ENCODE data around the gene GMIP.
A peak's percentile ranks its signal among the peaks of the same experiment; 100 is the strongest.

GMIP gene

GRCh38 chr19:19645233-19645870, 1.9 kb upstream of the GMIP start:
- ATAC-seq (ENCODE audit: insufficient read depth, low read depth) (no peak), DNase-seq (no peak)
- no peak overlapping the region for H2AFZ ChIP-seq (ENCODE audit: low read depth, low read length)
- H3K4me1 ChIP-seq (ENCODE audit: insufficient read depth, low read length): peaks cover 22% of the 10 kb centered on the region
- peaks cover 58% of the 10 kb centered on the region for H3K36me3 ChIP-seq (ENCODE audit: insufficient read depth, low read length)
- TF ChIP-seq EZH2 (IDR thresholded peaks at IDR 0.05; ENCODE audit: borderline replicate concordance, low read depth, low read length, severe bottlenecking) (no peak), CTCF (IDR thresholded peaks at IDR 0.05; ENCODE audit: borderline replicate concordance, extremely low read depth, low read length, poor library complexity, severe bottlenecking) (no peak)
- no peak overlapping the region; the same call in 1 of the 2 replicates for H3K27ac ChIP-seq (ENCODE audit: low read length)
- H3K9me3 ChIP-seq (ENCODE audit: insufficient read depth, low read length, severe bottlenecking): no peaks in the 10 kb centered on the region
- no peak overlapping the region for H3K4me3 ChIP-seq (ENCODE audit: low read depth in 1 of 2, low read length in 2 of 2)
- H3K4me2 ChIP-seq (ENCODE audit: insufficient read depth, low read length): no peak overlapping the region
- no peak overlapping the region for H3K9ac ChIP-seq (ENCODE audit: low read depth, low read length)
- no peaks in the 10 kb centered on the region for H3K27me3 ChIP-seq (ENCODE audit: insufficient read depth, low read length, poor library complexity)
- peaks cover 18% of the 10 kb centered on the region for H3K79me2 ChIP-seq (ENCODE audit: insufficient read depth, low read length)
- H4K20me1 ChIP-seq (ENCODE audit: insufficient read depth, low read length): peaks cover 14% of the 10 kb centered on the region

GRCh38 chr19:19644054-19644388, 564 bp upstream of the GMIP start:
- Histone ChIP-seq H2AFZ (ENCODE audit: low read depth, low read length) (no peak overlapping the region; the same call in 1 of the 2 replicates), H3K79me2 (ENCODE audit: insufficient read depth, low read length) (peaks cover 18% of the 10 kb centered on the region), H3K4me1 (ENCODE audit: insufficient read depth, low read length) (peaks cover 22% of the 10 kb centered on the region), H3K9ac (ENCODE audit: low read depth, low read length) (peak overlapping the region; percentile 95), H3K4me3 (ENCODE audit: low read depth in 1 of 2, low read length in 2 of 2) (peak overlapping the region; percentile 93 to 98; a peak in 3 of 4 replicates), H3K27ac (ENCODE audit: low read length) (peak overlapping the region; percentile 95), H3K36me3 (ENCODE audit: insufficient read depth, low read length) (peaks cover 53% of the 10 kb centered on the region), H3K27me3 (ENCODE audit: insufficient read depth, low read length, poor library complexity) (no peaks in the 10 kb centered on the region), H4K20me1 (ENCODE audit: insufficient read depth, low read length) (peaks cover 10% of the 10 kb centered on the region; the same call in 1 of the 2 replicates), H3K4me2 (ENCODE audit: insufficient read depth, low read length) (peak overlapping the region; percentile 98), H3K9me3 (ENCODE audit: insufficient read depth, low read length, severe bottlenecking) (no peaks in the 10 kb centered on the region)
- no peak for TF ChIP-seq EZH2 (IDR thresholded peaks at IDR 0.05; ENCODE audit: borderline replicate concordance, low read depth, low read length, severe bottlenecking)
- no peak for TF ChIP-seq CTCF (IDR thresholded peaks at IDR 0.05; ENCODE audit: borderline replicate concordance, extremely low read depth, low read length, poor library complexity, severe bottlenecking)
- no peak for DNase-seq
- no peak for ATAC-seq (ENCODE audit: insufficient read depth, low read depth)

DNA sequence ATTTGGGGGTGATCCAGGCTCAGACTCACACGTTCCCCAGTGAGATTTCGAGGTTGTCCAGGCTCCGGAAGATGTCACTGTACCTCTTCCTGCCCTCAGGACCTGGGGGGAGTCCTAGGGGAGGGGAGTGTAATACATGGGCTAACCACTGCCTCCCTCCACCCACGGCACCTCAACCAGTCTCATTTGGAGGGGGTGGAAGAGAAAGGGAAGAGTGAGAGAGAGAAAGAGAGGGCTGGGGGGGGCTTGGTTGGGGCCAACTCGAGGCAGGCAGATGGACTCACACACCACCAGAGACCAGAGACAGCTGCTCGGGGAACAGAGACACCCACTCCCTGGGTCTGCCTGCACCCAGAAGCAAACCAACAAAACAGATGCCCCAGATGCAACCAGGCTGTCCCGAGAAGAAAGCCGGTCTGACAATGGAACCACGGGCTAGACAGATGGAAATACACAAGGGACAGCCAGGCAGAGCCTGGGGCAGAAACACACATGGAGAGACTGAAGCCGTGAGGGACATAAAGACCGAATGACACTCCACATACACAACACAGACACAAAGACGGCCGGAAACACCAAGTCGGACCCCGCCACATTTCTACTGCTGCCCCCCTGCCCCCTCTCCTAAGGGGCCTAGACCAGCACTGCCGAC, 825 bp downstream of the GMIP start:
- Histone ChIP-seq H3K27ac (ENCODE audit: low read length) (peak overlapping the region; percentile 95), H3K4me3 (ENCODE audit: low read depth in 1 of 2, low read length in 2 of 2) (peak overlapping the region; percentile 93 to 98; a peak in 3 of 4 replicates), H3K9ac (ENCODE audit: low read depth, low read length) (peak overlapping the region; percentile 95), H4K20me1 (ENCODE audit: insufficient read depth, low read length) (peaks cover 10% of the 10 kb centered on the region; the same call in 1 of the 2 replicates), H3K36me3 (ENCODE audit: insufficient read depth, low read length) (peaks cover 52% of the 10 kb centered on the region), H3K79me2 (ENCODE audit: insufficient read depth, low read length) (peaks cover 18% of the 10 kb centered on the region), H3K9me3 (ENCODE audit: insufficient read depth, low read length, severe bottlenecking) (no peaks in the 10 kb centered on the region), H3K4me2 (ENCODE audit: insufficient read depth, low read length) (peak overlapping the region; percentile 98), H3K27me3 (ENCODE audit: insufficient read depth, low read length, poor library complexity) (no peaks in the 10 kb centered on the region), H3K4me1 (ENCODE audit: insufficient read depth, low read length) (peaks cover 22% of the 10 kb centered on the region), H2AFZ (ENCODE audit: low read depth, low read length) (peak overlapping the region; percentile 86)
- DNase-seq (peak; percentile 48), ATAC-seq (ENCODE audit: insufficient read depth, low read depth) (peak; percentile 23)
- TF ChIP-seq CTCF (IDR thresholded peaks at IDR 0.05; ENCODE audit: borderline replicate concordance, extremely low read depth, low read length, poor library complexity, severe bottlenecking) (no peak), EZH2 (IDR thresholded peaks at IDR 0.05; ENCODE audit: borderline replicate concordance, low read depth, low read length, severe bottlenecking) (no peak)
